HS-5 (cell line): ENCODE results near the gene PCNT.
"Not testable (repeated sequence)": the region's sequence is repeated elsewhere in the genome, so short reads cannot be mapped to it uniquely, and the experiment has no call there.

ENCODE experiments used
- DNase-seq: peaks from one replicate; pipeline ENCODE4 v3.0.0-alpha.2; 2012; ENCODE audit warnings: low read depth

Gene PCNT

GRCh38 chr21:46384556-46384955 lies 60.6 kb downstream of the PCNT start:
- no peak for DNase-seq

DNA sequence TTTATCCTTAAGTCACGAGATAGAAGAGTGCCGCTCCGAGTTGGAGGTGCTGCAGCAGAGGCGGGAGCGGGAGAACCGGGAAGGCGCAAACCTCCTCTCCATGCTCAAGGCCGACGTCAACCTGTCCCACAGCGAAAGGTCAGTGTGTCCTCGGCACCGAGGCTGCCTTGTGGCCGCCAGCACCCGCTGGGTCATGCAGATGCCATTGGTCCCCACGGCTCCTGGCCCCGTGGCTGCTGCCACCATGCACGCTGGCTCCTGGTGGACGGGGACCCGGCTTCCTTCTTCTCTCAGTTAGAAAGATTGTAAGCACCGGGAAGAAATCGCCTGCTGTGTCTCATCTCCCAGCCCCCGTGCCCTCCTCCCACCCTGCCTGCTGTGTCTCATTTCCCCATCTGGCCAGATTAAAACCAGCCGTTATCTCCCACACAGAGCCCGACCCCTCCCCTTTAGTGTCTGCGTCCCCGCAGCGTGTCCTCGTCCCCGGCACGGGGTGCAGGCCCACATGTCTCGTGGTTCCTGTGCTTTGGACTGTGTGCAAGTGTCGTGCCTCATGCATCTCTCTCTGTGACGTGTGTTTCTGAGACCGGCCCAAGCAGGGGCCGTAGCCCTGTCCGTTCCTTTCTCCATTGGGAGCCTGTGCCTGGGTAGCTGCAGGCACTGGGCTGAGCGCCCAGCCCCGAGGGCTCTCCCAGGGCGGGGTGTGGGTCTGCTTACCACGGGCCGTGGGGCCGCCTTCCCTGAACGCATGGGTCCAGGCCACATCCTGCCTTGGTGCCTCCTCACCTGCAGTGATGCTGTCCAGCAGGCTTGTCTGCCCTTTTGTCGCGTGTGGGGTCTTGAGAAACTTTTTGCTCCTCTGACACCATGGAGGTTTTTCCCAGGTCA lies 62.1 kb downstream of the PCNT start:
- DNase-seq: no peak

DNA sequence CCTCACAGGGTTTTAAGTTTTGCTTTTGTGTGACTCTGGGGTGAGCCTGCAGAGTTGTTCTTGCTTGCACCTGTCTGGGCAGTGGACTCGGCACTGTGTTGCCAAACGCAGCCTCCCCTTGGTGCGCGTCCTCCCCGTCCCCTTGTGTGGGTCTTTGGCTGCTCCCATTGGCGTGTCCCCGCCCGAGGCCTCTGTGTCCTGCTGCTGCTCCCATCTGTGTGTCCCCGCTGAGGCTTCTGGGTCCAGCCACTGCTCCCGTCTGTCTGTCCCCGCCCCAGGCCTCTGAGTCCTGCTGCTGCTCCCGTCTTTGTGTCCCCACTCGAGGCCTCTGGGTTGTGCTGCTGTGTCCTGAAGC lies 62.8 kb downstream of the PCNT start:
- DNase-seq: no peak

GRCh38 chr21:46388206-46388880 lies 64.4 kb downstream of the PCNT start:
- no peak for DNase-seq

GRCh38 chr21:46388896-46389295 lies 64.9 kb downstream of the PCNT start:
- no peak for DNase-seq

GRCh38 chr21:46390603-46391545 lies 66.9 kb downstream of the PCNT start:
- DNase-seq: no peak

DNA sequence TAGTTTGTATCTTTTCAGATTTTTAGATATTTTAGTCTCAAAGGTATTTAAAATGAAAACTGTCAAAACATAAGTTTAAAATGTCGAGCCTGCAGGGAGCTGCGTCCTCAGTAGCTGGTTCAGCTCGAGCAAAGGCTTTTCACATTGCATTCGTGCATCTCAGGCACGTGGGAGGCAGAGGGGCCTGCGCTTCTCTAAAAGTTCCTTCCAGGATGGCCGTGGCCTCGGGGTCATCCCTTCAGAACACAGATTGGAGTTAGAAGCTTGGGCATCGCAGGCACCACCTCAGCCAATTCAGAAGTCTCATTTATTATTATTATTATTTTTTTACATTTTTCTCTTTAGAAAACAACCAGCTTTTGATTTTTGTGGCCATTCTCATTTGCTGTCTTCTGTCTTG lies 67.8 kb downstream of the PCNT start:
- DNase-seq: no peak

- DNase-seq: no peak
Observed at GRCh38 chr21:46392921-46393320, 69.0 kb downstream of the PCNT start.

- DNase-seq: no peak
Observed at GRCh38 chr21:46393451-46393940, 69.5 kb downstream of the PCNT start.

- DNase-seq: no peak
Observed at GRCh38 chr21:46393941-46394594, 70.1 kb downstream of the PCNT start.

DNA sequence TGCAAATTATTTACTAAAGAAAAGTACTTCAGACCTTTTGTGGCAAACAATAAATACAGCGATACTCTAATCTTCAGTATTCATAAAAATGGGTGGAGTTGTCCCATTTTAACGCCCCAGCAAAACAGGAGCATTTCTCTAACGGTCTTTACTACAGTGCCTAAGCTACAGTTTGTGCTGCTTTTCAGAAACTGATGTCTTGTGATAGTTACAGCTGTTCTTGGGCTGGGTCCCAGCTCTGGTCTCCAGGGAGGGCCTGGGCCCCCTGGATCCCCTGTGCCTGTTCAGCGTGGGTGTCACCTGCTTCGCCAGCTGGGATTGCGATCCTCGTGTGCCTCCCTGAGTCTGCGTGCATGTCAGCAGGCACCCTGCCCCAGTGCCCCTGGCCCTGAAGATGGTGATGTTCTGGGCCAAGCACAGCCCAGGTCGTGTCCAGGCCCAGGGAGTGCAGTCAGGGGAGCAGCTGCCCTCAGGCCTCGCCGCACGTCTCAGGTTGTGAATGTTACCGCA lies 70.7 kb downstream of the PCNT start:
- DNase-seq: no peak

DNA sequence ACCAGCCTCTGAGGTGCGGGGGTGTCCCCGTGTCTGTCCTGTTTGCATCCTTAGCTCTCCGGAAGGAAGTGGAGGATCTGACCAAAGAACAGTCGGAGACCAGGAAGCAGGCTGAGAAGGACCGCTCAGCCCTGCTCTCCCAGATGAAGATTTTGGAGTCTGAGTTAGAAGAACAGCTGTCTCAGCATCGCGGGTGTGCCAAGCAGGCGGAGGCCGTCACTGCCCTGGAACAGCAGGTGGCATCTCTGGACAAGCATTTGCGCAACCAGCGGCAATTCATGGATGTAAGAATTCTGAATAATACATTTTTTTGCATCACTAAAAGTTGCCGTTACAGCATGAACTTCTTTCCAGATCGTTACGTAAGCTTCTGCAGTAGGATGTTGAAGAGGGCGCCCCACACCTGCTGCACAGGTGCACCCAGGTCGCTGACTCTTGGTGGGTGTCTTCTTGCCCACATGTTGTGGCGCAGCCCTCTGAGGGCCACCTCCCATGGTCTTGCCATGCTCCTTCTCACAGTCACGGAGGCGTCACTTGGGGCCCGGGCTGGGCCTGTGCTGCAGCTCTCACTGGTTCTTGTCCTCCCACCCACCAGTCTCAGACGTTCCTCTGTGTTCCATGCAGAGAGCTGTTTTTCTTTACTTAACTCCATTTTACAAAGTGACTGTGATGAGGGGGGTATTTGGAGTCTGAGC lies 73.4 kb downstream of the PCNT start:
- no peak for DNase-seq

GRCh38 chr21:46397993-46398392 lies 74.0 kb downstream of the PCNT start:
- no peak for DNase-seq

DNA sequence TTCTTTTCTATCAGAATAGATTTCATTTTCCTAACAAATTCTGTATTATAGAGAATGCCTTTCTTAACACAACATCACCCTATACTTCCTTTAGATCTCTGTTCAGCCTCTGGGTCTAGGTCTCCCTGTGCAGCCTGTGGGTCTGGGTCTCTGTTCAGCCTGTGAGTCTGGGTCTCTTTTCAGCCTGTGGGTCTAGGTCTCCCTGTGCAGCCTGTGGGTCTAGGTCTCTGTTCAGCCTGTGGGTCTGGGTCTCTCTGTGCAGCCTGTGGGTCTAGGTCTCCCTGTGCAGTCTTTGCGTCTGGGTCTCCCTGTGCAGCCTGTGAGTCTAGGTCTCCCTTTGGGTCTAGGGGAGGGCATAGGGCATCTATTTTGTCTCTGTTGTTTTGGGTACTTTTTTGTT lies 75.2 kb downstream of the PCNT start:
- no peak for DNase-seq

DNA sequence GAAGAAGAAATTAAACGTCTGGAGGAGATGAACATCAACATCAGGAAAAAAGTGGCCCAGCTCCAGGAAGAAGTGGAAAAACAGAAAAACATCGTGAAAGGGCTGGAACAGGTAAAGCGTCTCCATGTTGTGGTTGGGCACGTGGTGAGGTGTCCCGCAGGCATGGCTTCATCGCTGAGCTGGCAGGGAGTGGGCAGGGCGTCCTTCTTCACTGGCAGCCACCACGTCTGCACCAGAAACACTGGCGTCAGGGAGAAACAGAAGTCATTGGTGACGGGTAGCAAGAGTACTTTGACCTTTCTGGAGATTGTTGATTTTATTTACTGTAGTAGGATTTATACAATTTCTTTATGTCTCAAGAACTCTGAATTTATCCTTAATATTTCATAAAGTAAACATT lies 75.7 kb downstream of the PCNT start:
- no peak for DNase-seq

- DNase-seq: no peak
Observed at GRCh38 chr21:46401186-46401910, 77.4 kb downstream of the PCNT start.

- no peak for DNase-seq
Observed at GRCh38 chr21:46402421-46402820, 78.5 kb downstream of the PCNT start.

GRCh38 chr21:46403234-46403811 lies 79.4 kb downstream of the PCNT start:
- not testable (repeated sequence) for DNase-seq

- DNase-seq: no peak
Observed at GRCh38 chr21:46404306-46404705, 80.3 kb downstream of the PCNT start.

GRCh38 chr21:46406001-46406400 lies 82.0 kb downstream of the PCNT start:
- DNase-seq: no peak
